Hepatocyte (in vitro differentiated cells): ENCODE data around the gene BABAM1. TPM values are rescaled to one million over a fixed set of nuclear protein-coding genes. Genes with fewer than 3 reads are reported as not detected.
A peak's percentile ranks its signal among the peaks of the same experiment; 100 is the strongest.

ENCODE experiments used
- DNase-seq: peaks from one replicate; pipeline ENCODE4 v3.0.0-alpha.2; 2016; ENCODE audit warnings: low spot score
- H2AFZ ChIP-seq: fragments of 200-600 bp; sonication (generic); 2 replicates; pipeline ENCODE4 v1.6.0; 2016; ENCODE audit warnings: antibody characterized with exemption, mild to moderate bottlenecking
- H3K27ac ChIP-seq: fragments of 200-600 bp; sonication (generic); 2 replicates; pipeline ENCODE4 v1.5.1; 2016; ENCODE audit warnings: mild to moderate bottlenecking
- H3K27me3 ChIP-seq: fragments of 200-600 bp; sonication (generic); 2 replicates; pipeline ENCODE4 v1.6.1; 2016
- H3K36me3 ChIP-seq: fragments of 200-600 bp; sonication (generic); replicated peaks from 2 replicates; pipeline ENCODE4 v1.5.1; 2016; ENCODE audit warnings: low read depth; ENCODE audit not compliant: insufficient read depth
- H3K4me1 ChIP-seq: fragments of 200-600 bp; sonication (generic); 2 replicates; pipeline ENCODE4 v1.5.1; 2016; ENCODE audit warnings: mild to moderate bottlenecking, moderate library complexity; ENCODE audit not compliant: insufficient read depth
- H3K4me2 ChIP-seq: fragments of 200-600 bp; sonication (generic); 2 replicates; pipeline ENCODE4 v1.6.0; 2016
- H3K4me3 ChIP-seq: fragments of 200-600 bp; sonication (generic); 2 replicates; pipeline ENCODE4 v1.5.1; 2016; ENCODE audit warnings: mild to moderate bottlenecking
- H3K79me2 ChIP-seq: fragments of 200-600 bp; sonication (generic); 2 replicates; pipeline ENCODE4 v1.6.0; 2017; ENCODE audit warnings: mild to moderate bottlenecking
- H3K9me2 ChIP-seq: fragments of 200-600 bp; sonication (generic); replicated peaks from 2 replicates; pipeline ENCODE4 v1.6.0; 2017; ENCODE audit warnings: mild to moderate bottlenecking; ENCODE audit not compliant: insufficient read depth
- H3K9me3 ChIP-seq: fragments of 200-600 bp; sonication (generic); 2 replicates; pipeline ENCODE4 v1.5.1; 2016; ENCODE audit warnings: low read depth, mild to moderate bottlenecking
- H4K20me1 ChIP-seq: fragments of 200-600 bp; sonication (generic); 2 replicates; pipeline ENCODE4 v1.6.0; 2016; ENCODE audit warnings: mild to moderate bottlenecking; ENCODE audit not compliant: insufficient read depth, poor library complexity, severe bottlenecking
- EZH2 ChIP-seq: fragments of 200-600 bp; sonication (generic); IDR thresholded peaks from 2 replicates; pipeline ENCODE4 v1.6.1; 2016; ENCODE audit warnings: antibody characterized with exemption, mild to moderate bottlenecking, borderline replicate concordance
- EZH2phosphoT487 ChIP-seq: fragments of 200-600 bp; sonication (generic); IDR thresholded peaks from one replicate; pipeline ENCODE4 v1.6.1; 2018; ENCODE audit warnings: antibody characterized with exemption, mild to moderate bottlenecking, low read depth, moderate library complexity; ENCODE audit not compliant: unreplicated experiment, severe bottlenecking
- WGBS: methylation state at CpG from one replicate; pipeline ENCODE4 v1.1.6; 2016; ENCODE audit warnings: low lambda C conversion rate; ENCODE audit errors: missing lambda C conversion rate; 5-methylcytosine and 5-hydroxymethylcytosine counted together
- polyA plus RNA-seq: library from polyadenylated mRNA; unstranded; fragments of >200 nt; fragmentation: Nextera tagmentation; extraction: Ambion mirVana; gene quantifications from 2 replicates; pipeline ENCODE4 v1.2.1, GENCODE V29; 2016
- total RNA-seq: library from RNA; depleted of rRNA; stranded (reverse); fragments of >200 nt; gene quantifications from 2 replicates; pipeline ENCODE4 v1.2.3, GENCODE V29; 2014
- TF ChIP-seq, protein P1 (sequence below): fragments of 200-600 bp; sonication (generic); IDR thresholded peaks from 2 replicates; pipeline ENCODE4 v1.5.1; 2016; ENCODE audit warnings: antibody characterized with exemption, mild to moderate bottlenecking; ENCODE audit not compliant: poor library complexity

The BABAM1 gene
- total and polyA plus RNA-seq, 2 experiments from 2014 or later, result 63.8 to 94.1 TPM

DNA sequence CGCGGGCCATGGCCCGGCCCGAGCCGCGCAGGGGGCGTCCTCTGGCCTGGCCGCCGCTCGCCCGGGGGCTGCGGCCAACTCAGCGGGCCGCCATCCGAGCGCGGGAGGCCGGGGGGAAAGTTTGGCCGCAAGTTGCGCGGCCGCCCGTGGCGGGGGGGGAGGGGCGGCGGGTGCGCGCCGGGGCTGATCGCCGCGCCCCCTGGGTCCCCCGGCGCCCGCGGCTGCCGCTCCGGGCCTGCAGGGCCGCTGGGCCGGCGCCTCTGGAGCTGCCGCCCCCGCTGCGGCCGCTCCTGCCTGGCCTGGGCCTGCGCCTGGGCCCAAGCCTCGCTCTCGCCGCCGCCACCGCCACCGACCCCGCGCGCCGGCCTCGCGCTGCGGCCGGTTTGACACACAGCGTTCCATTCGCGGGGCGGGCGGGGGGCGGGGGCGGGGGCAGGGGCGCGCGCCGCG is 21.7 kb upstream of the BABAM1 start, which contains the start of gene NR2F6:
TSS of gene NR2F6 (minus strand) at position 385 of the 450 bp plus-strand sequence. CDS start 699 bp downstream, outside the sequence.
- peak within 1 kb of the TSS; percentile 95 for H3K4me3 ChIP-seq
- peaks cover 31% of the 10 kb centered on the region for H4K20me1 ChIP-seq
- H2AFZ ChIP-seq, result peak within 1 kb of the TSS; percentile 21
- H3K79me2 ChIP-seq, result peaks cover 47% of the 10 kb centered on the region
- no peaks in the 10 kb centered on the region for H3K36me3 ChIP-seq
- no CpG with 5 or more reads among the region's 72 CpGs for WGBS
- H3K9me2 ChIP-seq, result no peaks in the 10 kb centered on the region
- H3K4me1 ChIP-seq, result peaks cover 57% of the 10 kb centered on the region
- no peaks in the 10 kb centered on the region for H3K9me3 ChIP-seq
- peak within 1 kb of the TSS; percentile 95 for H3K27ac ChIP-seq
- peak within 1 kb of the TSS; percentile 98 for H3K4me2 ChIP-seq
- H3K27me3 ChIP-seq, result no peaks in the 10 kb centered on the region
- DNase-seq, result no peak
- TF ChIP-seq EZH2phosphoT487 (no peak), EZH2 (no peak)
- TF ChIP-seq, protein P1, sequence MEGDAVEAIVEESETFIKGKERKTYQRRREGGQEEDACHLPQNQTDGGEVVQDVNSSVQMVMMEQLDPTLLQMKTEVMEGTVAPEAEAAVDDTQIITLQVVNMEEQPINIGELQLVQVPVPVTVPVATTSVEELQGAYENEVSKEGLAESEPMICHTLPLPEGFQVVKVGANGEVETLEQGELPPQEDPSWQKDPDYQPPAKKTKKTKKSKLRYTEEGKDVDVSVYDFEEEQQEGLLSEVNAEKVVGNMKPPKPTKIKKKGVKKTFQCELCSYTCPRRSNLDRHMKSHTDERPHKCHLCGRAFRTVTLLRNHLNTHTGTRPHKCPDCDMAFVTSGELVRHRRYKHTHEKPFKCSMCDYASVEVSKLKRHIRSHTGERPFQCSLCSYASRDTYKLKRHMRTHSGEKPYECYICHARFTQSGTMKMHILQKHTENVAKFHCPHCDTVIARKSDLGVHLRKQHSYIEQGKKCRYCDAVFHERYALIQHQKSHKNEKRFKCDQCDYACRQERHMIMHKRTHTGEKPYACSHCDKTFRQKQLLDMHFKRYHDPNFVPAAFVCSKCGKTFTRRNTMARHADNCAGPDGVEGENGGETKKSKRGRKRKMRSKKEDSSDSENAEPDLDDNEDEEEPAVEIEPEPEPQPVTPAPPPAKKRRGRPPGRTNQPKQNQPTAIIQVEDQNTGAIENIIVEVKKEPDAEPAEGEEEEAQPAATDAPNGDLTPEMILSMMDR, result no peak

DNA sequence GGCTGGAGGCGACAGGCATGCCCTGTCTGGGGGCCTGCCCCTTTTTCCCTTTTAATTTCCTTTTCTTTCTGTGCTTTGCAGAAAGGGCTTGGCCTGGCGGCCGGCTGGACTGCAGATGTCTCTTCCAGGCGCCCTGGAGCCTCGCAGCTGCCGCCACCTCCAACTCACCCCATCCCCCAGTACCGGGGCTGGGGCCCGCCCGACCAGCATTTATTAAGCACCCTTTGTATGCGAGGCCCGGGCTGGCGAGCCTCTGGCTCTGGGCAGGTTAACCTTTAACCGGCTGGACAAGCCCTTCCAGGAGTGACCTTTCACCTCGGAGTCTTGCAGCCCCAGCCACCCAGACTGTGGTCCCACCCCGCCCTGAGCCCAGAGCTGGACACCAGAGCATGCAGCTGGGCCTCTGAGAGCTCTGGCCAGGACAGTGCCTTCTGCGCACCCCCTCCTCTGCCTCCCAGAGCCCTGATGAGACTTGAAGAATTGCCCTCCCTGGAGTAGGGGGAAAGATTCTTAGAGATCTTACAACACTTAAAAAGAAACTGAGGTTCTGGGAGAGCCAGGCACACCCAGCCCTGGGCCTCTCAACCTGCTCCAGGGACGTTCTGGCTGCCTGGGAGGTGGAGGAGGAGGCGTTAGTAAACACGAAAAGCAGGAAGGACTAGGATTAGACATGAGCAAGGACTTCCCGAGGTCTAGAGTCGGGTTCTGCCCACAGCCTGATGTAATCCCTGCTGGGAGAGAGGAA is 20.4 kb upstream of the BABAM1 start:
- peaks cover 34% of the 10 kb centered on the region for H3K79me2 ChIP-seq
- DNase-seq, result peak; percentile 77
- 16% methylated on average over 21 of the region's 21 CpGs for WGBS
- H3K4me3 ChIP-seq, result peak overlapping the region; percentile 16
- no peaks in the 10 kb centered on the region for H3K9me2 ChIP-seq
- peak overlapping the region; percentile 21 for H2AFZ ChIP-seq
- peaks cover 44% of the 10 kb centered on the region for H3K4me1 ChIP-seq
- TF ChIP-seq, protein P1, result no peak
- TF ChIP-seq EZH2phosphoT487 (no peak), EZH2 (no peak)
- H3K36me3 ChIP-seq, result no peaks in the 10 kb centered on the region
- H3K27ac ChIP-seq, result peak overlapping the region; percentile 95
- peaks cover 19% of the 10 kb centered on the region for H4K20me1 ChIP-seq
- H3K27me3 ChIP-seq, result no peaks in the 10 kb centered on the region
- H3K4me2 ChIP-seq, result peak overlapping the region; percentile 90
- H3K9me3 ChIP-seq, result no peaks in the 10 kb centered on the region

DNA sequence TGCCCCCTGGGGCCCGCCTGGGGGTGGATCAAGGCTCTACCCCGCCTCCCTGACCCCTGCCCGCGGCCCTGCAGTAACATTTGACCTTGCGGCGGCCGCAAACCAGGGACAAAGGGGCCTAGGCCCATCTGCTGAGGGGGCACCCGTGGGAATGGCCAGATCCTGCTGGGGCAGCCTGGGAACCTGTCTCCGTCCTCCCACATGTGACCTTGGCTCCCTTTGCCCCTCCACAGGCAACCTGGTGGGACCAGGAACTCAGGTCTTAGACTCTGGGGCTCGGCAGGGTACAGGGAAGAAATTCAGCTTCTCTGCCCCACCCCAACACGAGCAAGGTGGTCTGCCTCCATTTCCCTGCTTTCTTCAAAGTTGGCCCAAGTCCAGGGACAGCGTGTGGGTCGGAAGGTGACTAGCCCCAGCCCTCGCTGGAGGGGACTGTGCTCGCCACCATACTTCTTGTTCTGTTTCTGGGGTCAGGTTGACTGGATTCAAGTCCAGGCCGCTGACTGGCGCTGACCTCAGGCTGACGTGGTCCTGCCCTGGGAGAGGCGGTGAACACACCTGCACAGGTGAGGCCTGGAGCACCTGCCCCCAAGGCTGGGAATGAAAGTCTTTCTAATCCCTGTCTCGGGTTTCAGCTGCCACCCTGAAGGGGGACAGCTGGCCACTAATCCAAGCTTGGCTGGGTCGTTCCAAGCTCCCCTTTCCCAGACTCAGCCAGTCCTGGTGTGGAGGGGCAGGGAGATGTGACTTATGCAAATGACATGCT is 19.0 kb upstream of the BABAM1 start:
- Histone ChIP-seq H4K20me1 (peaks cover 8% of the 10 kb centered on the region), H2AFZ (no peak overlapping the region), H3K4me1 (peaks cover 33% of the 10 kb centered on the region), H3K27me3 (no peaks in the 10 kb centered on the region), H3K36me3 (no peaks in the 10 kb centered on the region), H3K4me3 (no peak overlapping the region), H3K9me3 (no peaks in the 10 kb centered on the region), H3K9me2 (no peaks in the 10 kb centered on the region), H3K79me2 (peaks cover 21% of the 10 kb centered on the region), H3K27ac (peak overlapping the region; percentile 95), H3K4me2 (peak overlapping the region; percentile 90)
- no peak for DNase-seq
- 52% methylated on average over 21 of the region's 21 CpGs for WGBS
- TF ChIP-seq EZH2, result no peak
- TF ChIP-seq, protein P1, result no peak
